ENCODE measurements around the gene ECI1.

DNA sequence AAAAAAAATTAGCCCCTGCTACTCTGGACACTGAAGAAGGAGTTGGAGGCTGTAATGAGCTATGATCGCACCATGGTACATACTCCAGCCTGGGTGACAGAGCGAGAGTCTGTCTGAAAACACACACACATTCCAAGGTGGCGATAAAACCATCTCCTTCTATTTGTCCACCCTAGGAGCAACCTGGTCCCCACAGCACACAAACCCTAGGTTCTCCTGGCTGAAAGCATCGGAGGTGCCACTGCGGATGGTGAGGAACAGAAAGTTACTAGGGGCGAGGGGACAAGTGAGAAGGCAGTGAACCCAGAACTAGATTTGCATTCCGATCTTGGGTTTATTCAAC is 1.4 kb upstream of the ECI1 start:
- TF ChIP-seq, protein P1, sequence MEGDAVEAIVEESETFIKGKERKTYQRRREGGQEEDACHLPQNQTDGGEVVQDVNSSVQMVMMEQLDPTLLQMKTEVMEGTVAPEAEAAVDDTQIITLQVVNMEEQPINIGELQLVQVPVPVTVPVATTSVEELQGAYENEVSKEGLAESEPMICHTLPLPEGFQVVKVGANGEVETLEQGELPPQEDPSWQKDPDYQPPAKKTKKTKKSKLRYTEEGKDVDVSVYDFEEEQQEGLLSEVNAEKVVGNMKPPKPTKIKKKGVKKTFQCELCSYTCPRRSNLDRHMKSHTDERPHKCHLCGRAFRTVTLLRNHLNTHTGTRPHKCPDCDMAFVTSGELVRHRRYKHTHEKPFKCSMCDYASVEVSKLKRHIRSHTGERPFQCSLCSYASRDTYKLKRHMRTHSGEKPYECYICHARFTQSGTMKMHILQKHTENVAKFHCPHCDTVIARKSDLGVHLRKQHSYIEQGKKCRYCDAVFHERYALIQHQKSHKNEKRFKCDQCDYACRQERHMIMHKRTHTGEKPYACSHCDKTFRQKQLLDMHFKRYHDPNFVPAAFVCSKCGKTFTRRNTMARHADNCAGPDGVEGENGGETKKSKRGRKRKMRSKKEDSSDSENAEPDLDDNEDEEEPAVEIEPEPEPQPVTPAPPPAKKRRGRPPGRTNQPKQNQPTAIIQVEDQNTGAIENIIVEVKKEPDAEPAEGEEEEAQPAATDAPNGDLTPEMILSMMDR (conservative IDR thresholded peaks at IDR 0.05; ENCODE audit: low read depth, low read length): no peak
- no peak for TF ChIP-seq MXI1 (IDR thresholded peaks at IDR 0.05; ENCODE audit: borderline replicate concordance, low read depth, low read length)
- TF ChIP-seq FOS (IDR thresholded peaks at IDR 0.05; ENCODE audit: low read depth, low read length): no peak
- TF ChIP-seq MAFK (IDR thresholded peaks at IDR 0.05; ENCODE audit: low read depth, low read length): no peak
- TF ChIP-seq CEBPB (IDR thresholded peaks at IDR 0.05; ENCODE audit: low read depth, low read length): no peak
- TF ChIP-seq POLR2A (IDR thresholded peaks at IDR 0.05; ENCODE audit: low read depth, low read length): no peak
- no peak for TF ChIP-seq SMC3 (IDR thresholded peaks at IDR 0.05; ENCODE audit: low read depth, low read length)
- TF ChIP-seq RAD21 (IDR thresholded peaks at IDR 0.05; ENCODE audit: low read length): no peak

All from IMR-90 (cell line).